RWPE2 (cell line): Measurements from ENCODE around the gene CD8A.
A peak's percentile ranks its signal among the peaks of the same experiment; 100 is the strongest.

Source experiments
- ATAC-seq: fragments of 200-7000 bp; cut with Tn5 transposase; 3 replicates; pipeline ENCODE4 v1.9.1; 2021; ENCODE audit warnings: low read depth
- DNase-seq: peaks from one replicate; pipeline ENCODE4 v3.0.0-alpha.2; 2020; ENCODE audit warnings: low spot score
- H3K27ac ChIP-seq: fragments of 450-650 bp; 2 replicates; pipeline ENCODE4 v1.5.1; 2017; ENCODE audit warnings: mild to moderate bottlenecking; ENCODE audit not compliant: poor library complexity, severe bottlenecking
- H3K27me3 ChIP-seq: fragments of 250-450 bp; sonication (Bioruptor Pico); 2 replicates; pipeline ENCODE4 v1.5.1; 2021; ENCODE audit warnings: mild to moderate bottlenecking, moderate library complexity; ENCODE audit not compliant: insufficient read depth, poor library complexity, severe bottlenecking
- H3K36me3 ChIP-seq: fragments of 250-450 bp; sonication (Bioruptor Pico); 2 replicates; pipeline ENCODE4 v1.5.1; 2020; ENCODE audit warnings: low read depth, mild to moderate bottlenecking, moderate library complexity
- H3K4me1 ChIP-seq: fragments of 250-450 bp; sonication (Bioruptor Pico); 2 replicates; pipeline ENCODE4 v1.5.1; 2021; ENCODE audit warnings: mild to moderate bottlenecking, moderate library complexity; ENCODE audit not compliant: insufficient read depth, poor library complexity, severe bottlenecking
- H3K4me3 ChIP-seq: fragments of 250-450 bp; sonication (Bioruptor Pico); 2 replicates; pipeline ENCODE4 v1.5.1; 2021; ENCODE audit warnings: mild to moderate bottlenecking, moderate library complexity; ENCODE audit not compliant: severe bottlenecking
- H3K9me3 ChIP-seq: fragments of 250-450 bp; sonication (Bioruptor Pico); 2 replicates; pipeline ENCODE4 v1.5.1; 2021; ENCODE audit warnings: mild to moderate bottlenecking, moderate library complexity; ENCODE audit not compliant: severe bottlenecking
- TF ChIP-seq, protein P1 (sequence below): fragments of 450-650 bp; IDR thresholded peaks from one replicate; pipeline ENCODE4 v1.5.1; 2017; ENCODE audit warnings: mild to moderate bottlenecking, moderate library complexity; ENCODE audit not compliant: poor library complexity, severe bottlenecking

Gene CD8A

DNA sequence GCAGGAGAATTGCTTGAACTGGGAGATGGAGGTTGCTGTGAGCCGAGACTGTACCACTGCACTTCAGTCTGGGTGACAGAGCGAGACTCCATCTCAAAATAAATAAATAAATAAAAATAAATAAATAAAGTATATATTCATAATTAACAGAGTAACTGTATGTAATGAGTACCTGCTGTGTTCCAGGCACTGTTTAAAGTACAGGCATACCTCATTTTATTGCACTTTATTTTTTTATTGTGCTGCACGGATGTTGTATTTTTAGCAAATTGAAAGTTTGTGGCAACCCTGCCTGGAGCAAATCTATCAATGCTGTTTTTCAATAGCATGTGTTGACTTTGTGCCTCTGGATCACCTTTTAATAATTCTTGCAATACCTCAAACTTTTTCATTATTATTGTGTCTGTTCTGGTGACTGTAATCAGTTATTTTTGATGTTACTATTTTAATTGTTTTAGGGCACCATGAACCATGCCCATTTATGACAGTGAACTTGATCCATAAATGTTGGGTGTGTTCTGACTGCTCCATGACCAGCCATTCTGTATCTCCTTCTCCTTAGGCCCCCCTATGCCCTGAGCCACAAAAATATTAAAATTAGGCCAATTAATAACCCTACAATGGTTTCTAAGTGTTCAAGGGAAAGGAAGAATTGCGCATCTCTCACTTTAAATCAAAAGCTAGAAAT lies 27.5 kb upstream of the CD8A start:
- no peaks in the 10 kb centered on the region for H3K4me1 ChIP-seq
- no peak overlapping the region for H3K27ac ChIP-seq
- TF ChIP-seq, protein P1, sequence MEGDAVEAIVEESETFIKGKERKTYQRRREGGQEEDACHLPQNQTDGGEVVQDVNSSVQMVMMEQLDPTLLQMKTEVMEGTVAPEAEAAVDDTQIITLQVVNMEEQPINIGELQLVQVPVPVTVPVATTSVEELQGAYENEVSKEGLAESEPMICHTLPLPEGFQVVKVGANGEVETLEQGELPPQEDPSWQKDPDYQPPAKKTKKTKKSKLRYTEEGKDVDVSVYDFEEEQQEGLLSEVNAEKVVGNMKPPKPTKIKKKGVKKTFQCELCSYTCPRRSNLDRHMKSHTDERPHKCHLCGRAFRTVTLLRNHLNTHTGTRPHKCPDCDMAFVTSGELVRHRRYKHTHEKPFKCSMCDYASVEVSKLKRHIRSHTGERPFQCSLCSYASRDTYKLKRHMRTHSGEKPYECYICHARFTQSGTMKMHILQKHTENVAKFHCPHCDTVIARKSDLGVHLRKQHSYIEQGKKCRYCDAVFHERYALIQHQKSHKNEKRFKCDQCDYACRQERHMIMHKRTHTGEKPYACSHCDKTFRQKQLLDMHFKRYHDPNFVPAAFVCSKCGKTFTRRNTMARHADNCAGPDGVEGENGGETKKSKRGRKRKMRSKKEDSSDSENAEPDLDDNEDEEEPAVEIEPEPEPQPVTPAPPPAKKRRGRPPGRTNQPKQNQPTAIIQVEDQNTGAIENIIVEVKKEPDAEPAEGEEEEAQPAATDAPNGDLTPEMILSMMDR = no peak
- H3K4me3 ChIP-seq = no peak overlapping the region
- DNase-seq (no peak), ATAC-seq (no peak)
- H3K9me3 ChIP-seq = no peaks in the 10 kb centered on the region
- H3K36me3 ChIP-seq = no peaks in the 10 kb centered on the region
- H3K27me3 ChIP-seq = no peaks in the 10 kb centered on the region

GRCh38 chr2:86815611-86816010 lies 24.9 kb upstream of the CD8A start:
- Histone ChIP-seq H3K27ac (no peak overlapping the region), H3K4me3 (no peak overlapping the region), H3K9me3 (no peaks in the 10 kb centered on the region), H3K36me3 (no peaks in the 10 kb centered on the region), H3K4me1 (no peaks in the 10 kb centered on the region), H3K27me3 (no peaks in the 10 kb centered on the region)
- no peak for ATAC-seq
- TF ChIP-seq, protein P1 = no peak
- DNase-seq = no peak

- Histone ChIP-seq H3K4me3 (no peak overlapping the region), H3K4me1 (no peaks in the 10 kb centered on the region), H3K27ac (no peak overlapping the region), H3K27me3 (no peaks in the 10 kb centered on the region), H3K9me3 (no peaks in the 10 kb centered on the region), H3K36me3 (no peaks in the 10 kb centered on the region)
- TF ChIP-seq, protein P1 = no peak
- ATAC-seq = no peak
- DNase-seq = no peak
Observed at GRCh38 chr2:86809481-86810121, 18.9 kb upstream of the CD8A start.

DNA sequence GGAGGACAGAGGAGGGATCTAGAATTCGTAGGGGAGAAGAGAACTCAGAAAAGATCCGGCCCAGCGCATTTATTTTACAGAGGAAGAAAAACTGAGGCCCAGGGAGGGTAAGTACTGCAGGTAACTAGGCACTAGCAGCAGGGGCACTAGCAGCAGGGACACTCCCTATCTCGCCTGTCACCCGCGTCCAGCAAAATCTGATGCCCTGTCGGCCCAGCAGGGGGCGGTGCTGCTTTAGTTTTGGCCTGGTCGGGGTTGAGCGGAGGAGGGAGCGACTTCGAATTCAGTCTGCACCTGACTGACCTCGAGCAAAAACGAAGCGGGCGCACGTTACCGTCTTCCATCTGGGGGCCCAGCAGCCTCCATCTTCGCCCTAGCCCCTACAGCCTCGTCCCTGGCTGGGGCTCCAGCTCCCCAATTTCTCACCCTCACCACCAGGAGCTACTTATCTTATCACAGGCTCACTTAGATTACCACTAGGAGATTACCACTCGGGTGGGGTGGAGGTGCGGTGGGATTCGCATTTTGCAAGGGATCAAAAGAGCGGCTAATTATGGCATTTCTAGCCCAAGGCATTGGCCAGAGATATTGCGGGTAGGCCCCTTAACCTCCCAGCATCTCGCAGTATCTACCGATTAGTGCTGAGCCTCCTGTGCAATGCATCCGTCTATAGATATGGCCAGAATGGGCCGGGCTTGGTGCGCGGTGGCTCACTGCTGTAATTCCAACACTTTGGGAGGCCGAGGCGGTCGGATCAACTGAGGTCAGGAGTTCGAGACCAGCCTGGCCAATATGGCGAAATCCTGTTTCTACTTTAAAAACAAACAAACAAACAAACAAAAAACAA lies 17.8 kb upstream of the CD8A start:
- Histone ChIP-seq H3K27me3 (no peaks in the 10 kb centered on the region), H3K9me3 (no peaks in the 10 kb centered on the region), H3K4me1 (no peaks in the 10 kb centered on the region), H3K4me3 (peak overlapping the region; percentile 40), H3K36me3 (no peaks in the 10 kb centered on the region), H3K27ac (no peak overlapping the region)
- TF ChIP-seq, protein P1 = peak; percentile 84
- DNase-seq = no peak
- ATAC-seq = peak; percentile 84
